Naive thymus-derived CD4-positive, alpha-beta T cell (primary cell): Measurements from ENCODE around the gene SOX6. TPM values are rescaled to one million over a fixed set of nuclear protein-coding genes. Genes with fewer than 3 reads are reported as not detected.

Experiments
- ATAC-seq: fragments of 150-1000 bp; cut with Tn5 transposase; 2 replicates; pipeline ENCODE4 v1.10.0; 2021; ENCODE audit warnings: mild to moderate bottlenecking, moderate library complexity
- CTCF ChIA-PET: fragments of 350-600 bp; sonication (Branson Sonifier 250); formaldehyde crosslinking; loops from one replicate; lab custom pipeline; 2021; ENCODE audit warnings: antibody characterized with exemption; lab: Charles Lee
- POLR2A ChIA-PET: fragments of 350-600 bp; sonication (Branson Sonifier 250); formaldehyde crosslinking; loops from one replicate; lab custom pipeline; 2021; ENCODE audit warnings: antibody characterized with exemption, inconsistent platforms; lab: Charles Lee
- DNase-seq, 9 donors: peaks; one replicate each; pipeline versions ENCODE4 v3.0.0 to v3.0.0-alpha.2; 2020 to 2022; ENCODE audit warnings: mixed read lengths in 1 of 9
- H3K27ac ChIP-seq: one replicate; pipeline ENCODE4 v1.7.0; 2013; ENCODE audit warnings: mild to moderate bottlenecking, low read depth, low read length, moderate library complexity
- H3K27me3 ChIP-seq, 2 donors: one replicate each; pipeline ENCODE4 v1.7.0; 2013; ENCODE audit warnings: low read length in 2 of 2, mild to moderate bottlenecking in 2 of 2, moderate library complexity in 2 of 2; ENCODE audit not compliant: control insufficient read depth in 2 of 2, insufficient read depth in 2 of 2
- H3K36me3 ChIP-seq, 3 experiments: 1 replicate in 2 of 3; 2 replicates in 1 of 3; pipeline ENCODE4 v1.7.0; 2013; ENCODE audit warnings: low read length in 3 of 3, mild to moderate bottlenecking in 3 of 3, moderate library complexity in 1 of 3; ENCODE audit not compliant: insufficient read depth in 3 of 3, control insufficient read depth in 2 of 3
- H3K4me1 ChIP-seq, 2 donors: one replicate each; pipeline ENCODE4 v1.7.0; 2013; ENCODE audit warnings: low read length in 2 of 2, mild to moderate bottlenecking in 2 of 2, moderate library complexity in 1 of 2; ENCODE audit not compliant: control insufficient read depth in 2 of 2, insufficient read depth in 2 of 2
- H3K4me3 ChIP-seq: 2 replicates; pipeline ENCODE4 v1.7.0; 2013; ENCODE audit warnings: mild to moderate bottlenecking, low read length
- H3K9me3 ChIP-seq, 3 experiments: 1 replicate in 2 of 3; 2 replicates in 1 of 3; pipeline ENCODE4 v1.7.0; 2013; ENCODE audit warnings: low read length in 3 of 3; ENCODE audit not compliant: control insufficient read depth in 2 of 3
- H3K27ac Mint-ChIP-seq, 9 donors: one replicate each; pipeline ENCODE4 v1.8.0; 2020 to 2022; ENCODE audit warnings: mixed read lengths in 9 of 9, mild to moderate bottlenecking in 8 of 9, moderate library complexity in 5 of 9, inconsistent platforms in 2 of 9
- H3K27me3 Mint-ChIP-seq, 5 donors: one replicate each; pipeline ENCODE4 v1.8.0; 2021 to 2022; ENCODE audit warnings: mixed read lengths in 5 of 5, mild to moderate bottlenecking in 1 of 5
- H3K36me3 Mint-ChIP-seq, 5 donors: one replicate each; pipeline ENCODE4 v1.8.0; 2020 to 2022; ENCODE audit warnings: mixed read lengths in 5 of 5, mild to moderate bottlenecking in 3 of 5, inconsistent platforms in 1 of 5
- H3K4me1 Mint-ChIP-seq, 7 donors: one replicate each; pipeline ENCODE4 v1.8.0; 2020 to 2022; ENCODE audit warnings: mixed read lengths in 7 of 7, mild to moderate bottlenecking in 3 of 7, inconsistent platforms in 1 of 7
- H3K4me3 Mint-ChIP-seq, 10 donors: one replicate each; pipeline ENCODE4 v1.8.0; 2020 to 2022; ENCODE audit warnings: mild to moderate bottlenecking in 10 of 10, mixed read lengths in 10 of 10, moderate library complexity in 6 of 10, inconsistent platforms in 2 of 10
- H3K9me3 Mint-ChIP-seq, 11 donors: one replicate each; pipeline ENCODE4 v1.8.0; 2020 to 2022; ENCODE audit warnings: mixed read lengths in 11 of 11, mild to moderate bottlenecking in 4 of 11, inconsistent platforms in 1 of 11, moderate library complexity in 1 of 11
- intact Hi-C, 2 donors: fragments of 100-400 bp; cut with micrococcal nuclease; formaldehyde crosslinking; loops; one replicate each; pipeline ENCODE4 v1.15.1; 2023
- polyA plus RNA-seq, 2 donors: library from polyadenylated mRNA; unstranded; fragments of 300-500 nt; fragmentation: Illumina TruSeq; gene quantifications; one replicate each; pipeline ENCODE4 v1.2.3, GENCODE V29; 2021
- total RNA-seq, 6 experiments: library from RNA in 5 of 6; stranded (reverse) in 5 of 6; gene quantifications; 1 replicate in 5 of 6; 2 replicates in 1 of 6; pipeline ENCODE4 v1.2.3 and lab custom pipeline; 2021 to 2026

Gene SOX6
- total and polyA plus RNA-seq, 7 experiments from 2014 or later, result 0.51 TPM; not detected in 6

DNA sequence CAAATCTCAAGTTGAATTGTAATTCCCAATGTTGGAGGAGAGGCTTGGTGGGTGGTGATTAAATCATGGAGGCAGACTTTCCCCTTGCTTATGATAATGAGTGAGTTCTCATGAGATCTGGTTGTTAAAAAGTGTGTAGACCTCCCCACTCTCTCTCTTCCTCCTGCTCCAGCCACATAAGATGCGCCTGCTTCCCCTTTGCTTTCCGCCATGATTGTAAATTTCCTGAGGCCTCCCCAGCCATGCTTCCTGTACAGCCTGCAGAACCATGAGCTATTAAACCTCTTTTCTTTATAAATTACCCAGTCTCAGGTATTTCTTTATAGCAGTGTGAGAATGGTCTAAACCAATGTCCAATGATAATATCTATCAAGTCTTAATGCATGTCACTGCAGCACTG is 34.2 kb downstream of the SOX6 start:
- ATAC-seq (no peak), DNase-seq (no peak)
- ChIA-PET CTCF (no interaction called here), POLR2A (no interaction called here)
- no peaks in the 10 kb centered on the region for H3K36me3 ChIP-seq
- no peaks in the 10 kb centered on the region for H3K9me3 ChIP-seq
- no peak overlapping the region for H3K27ac Mint-ChIP-seq
- no peaks in the 10 kb centered on the region for H3K36me3 Mint-ChIP-seq
- intact Hi-C loops, result no loop called here
- no peaks in the 10 kb centered on the region for H3K27me3 Mint-ChIP-seq
- no peaks in the 10 kb centered on the region for H3K4me1 Mint-ChIP-seq
- peaks cover 0 to 12% (median 4%) of the 10 kb centered on the region in 11 donors for H3K9me3 Mint-ChIP-seq
- no peak overlapping the region for H3K4me3 ChIP-seq
- no peak overlapping the region for H3K27ac ChIP-seq
- no peak overlapping the region for H3K4me3 Mint-ChIP-seq
- no peaks in the 10 kb centered on the region for H3K27me3 ChIP-seq
- H3K4me1 ChIP-seq, result no peaks in the 10 kb centered on the region

GRCh38 chr11:16321148-16321547 is 35.2 kb downstream of the SOX6 start:
- no peaks in the 10 kb centered on the region for H3K9me3 ChIP-seq
- H3K27me3 Mint-ChIP-seq, result no peaks in the 10 kb centered on the region
- H3K4me3 Mint-ChIP-seq, result no peak overlapping the region
- no peaks in the 10 kb centered on the region for H3K36me3 ChIP-seq
- no peaks in the 10 kb centered on the region for H3K27me3 ChIP-seq
- no peak overlapping the region for H3K27ac Mint-ChIP-seq
- H3K4me3 ChIP-seq, result no peak overlapping the region
- no peaks in the 10 kb centered on the region for H3K4me1 Mint-ChIP-seq
- no peaks in the 10 kb centered on the region for H3K4me1 ChIP-seq
- ATAC-seq (no peak), DNase-seq (no peak)
- H3K36me3 Mint-ChIP-seq, result no peaks in the 10 kb centered on the region
- ChIA-PET POLR2A (no interaction called here), CTCF (no interaction called here)
- no peak overlapping the region for H3K27ac ChIP-seq
- H3K9me3 Mint-ChIP-seq, result peaks cover 0 to 10% (median 4%) of the 10 kb centered on the region in 11 donors
- intact Hi-C loops, result no loop called here

DNA sequence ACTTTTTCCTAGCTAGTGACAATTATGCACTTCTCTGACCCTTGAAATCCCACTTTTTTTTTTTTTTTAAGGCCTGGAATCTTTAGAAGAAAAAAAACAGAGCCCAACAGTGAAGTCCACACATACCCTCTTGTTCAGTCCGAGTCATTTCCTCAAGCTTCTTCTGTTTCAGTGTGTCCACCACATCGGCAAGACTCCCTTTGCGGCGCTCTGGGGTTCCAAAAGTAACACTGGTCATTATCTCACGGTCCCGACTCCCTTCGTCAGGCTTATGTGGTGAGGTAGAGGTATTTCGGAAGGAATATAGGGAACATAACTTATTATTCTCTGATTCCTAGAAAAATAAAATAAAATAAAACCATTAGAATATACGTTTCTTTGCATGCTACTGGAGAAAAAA is 38.0 kb downstream of the SOX6 start:
- ATAC-seq, result no peak
- Histone ChIP-seq H3K27ac (no peak overlapping the region), H3K9me3 (no peaks in the 10 kb centered on the region), H3K36me3 (no peaks in the 10 kb centered on the region), H3K27me3 (no peaks in the 10 kb centered on the region), H3K4me1 (no peaks in the 10 kb centered on the region), H3K4me3 (no peak overlapping the region)
- ChIA-PET CTCF (no interaction called here), POLR2A (no interaction called here)
- H3K27ac Mint-ChIP-seq, result no peak overlapping the region
- no peak for DNase-seq
- no peak overlapping the region for H3K4me3 Mint-ChIP-seq
- no peaks in the 10 kb centered on the region for H3K36me3 Mint-ChIP-seq
- H3K27me3 Mint-ChIP-seq, result no peaks in the 10 kb centered on the region
- peaks cover 0 to 11% (median under 1%) of the 10 kb centered on the region in 11 donors for H3K9me3 Mint-ChIP-seq
- intact Hi-C loops, result no loop called here
- H3K4me1 Mint-ChIP-seq, result peaks cover 0 to 2% (median 0%) of the 10 kb centered on the region in 7 donors

GRCh38 chr11:16317712-16318111 is 38.6 kb downstream of the SOX6 start:
- CTCF ChIA-PET, result no interaction called here
- no peak overlapping the region for H3K27ac Mint-ChIP-seq

DNA sequence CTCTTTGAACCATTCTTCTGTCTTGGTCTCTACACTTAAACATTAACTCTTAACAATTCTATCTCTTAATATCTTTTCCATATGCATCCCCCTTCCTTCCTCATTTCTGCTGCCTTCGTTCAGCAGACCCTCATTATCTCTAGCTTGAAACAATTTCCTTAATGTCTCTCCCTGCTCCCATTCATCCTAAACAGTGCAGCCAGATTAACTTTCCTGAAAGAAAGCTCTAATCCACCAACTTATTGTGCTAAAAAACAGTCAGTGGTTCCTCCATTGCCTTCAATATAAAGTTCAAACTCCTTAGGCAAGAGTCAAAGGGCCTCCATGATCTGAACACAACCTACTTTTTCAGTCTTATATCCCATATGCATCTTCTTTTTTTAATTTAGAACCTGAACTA is 42.5 kb downstream of the SOX6 start:
- ChIA-PET CTCF (no interaction called here), POLR2A (no interaction called here)
- H3K9me3 ChIP-seq, result no peaks in the 10 kb centered on the region
- no peak for ATAC-seq
- Mint-ChIP-seq H3K27ac (no peak overlapping the region), H3K27me3 (no peaks in the 10 kb centered on the region), H3K36me3 (no peaks in the 10 kb centered on the region), H3K9me3 (peaks cover 0 to 4% (median 0%) of the 10 kb centered on the region in 11 donors), H3K4me1 (peaks cover 0 to 2% (median 0%) of the 10 kb centered on the region in 7 donors), H3K4me3 (no peak overlapping the region)
- H3K36me3 ChIP-seq, result no peaks in the 10 kb centered on the region
- H3K4me1 ChIP-seq, result no peaks in the 10 kb centered on the region
- H3K27me3 ChIP-seq, result no peaks in the 10 kb centered on the region
- no peak for DNase-seq
- no peak overlapping the region for H3K4me3 ChIP-seq
- intact Hi-C loops, result no loop called here
- no peak overlapping the region for H3K27ac ChIP-seq

More at GRCh38 chr11:16317712-16318111, 38.6 kb downstream of the SOX6 start:
- no peak for DNase-seq
- peaks cover 0 to 2% (median 0%) of the 10 kb centered on the region in 7 donors for H3K4me1 Mint-ChIP-seq
- H3K4me3 Mint-ChIP-seq, result no peak overlapping the region
- Histone ChIP-seq H3K9me3 (no peaks in the 10 kb centered on the region), H3K27ac (no peak overlapping the region), H3K27me3 (no peaks in the 10 kb centered on the region), H3K4me3 (no peak overlapping the region), H3K36me3 (no peaks in the 10 kb centered on the region), H3K4me1 (no peaks in the 10 kb centered on the region)
- POLR2A ChIA-PET, result no interaction called here
- H3K27me3 Mint-ChIP-seq, result no peaks in the 10 kb centered on the region
- H3K9me3 Mint-ChIP-seq, result peaks cover 0 to 11% (median 0%) of the 10 kb centered on the region in 11 donors
- intact Hi-C loops, result no loop called here
- no peaks in the 10 kb centered on the region for H3K36me3 Mint-ChIP-seq
- ATAC-seq, result no peak

- no peak overlapping the region for H3K27ac ChIP-seq
- H3K9me3 Mint-ChIP-seq, result peaks cover 0 to 6% (median 0%) of the 10 kb centered on the region in 11 donors
- H3K36me3 Mint-ChIP-seq, result no peaks in the 10 kb centered on the region
- no peaks in the 10 kb centered on the region for H3K27me3 ChIP-seq
- intact Hi-C loops, result no loop called here
- no peaks in the 10 kb centered on the region for H3K4me1 ChIP-seq
- ATAC-seq (no peak), DNase-seq (no peak)
- no peaks in the 10 kb centered on the region for H3K36me3 ChIP-seq
- CTCF ChIA-PET, result no interaction called here
- no peak overlapping the region for H3K4me3 ChIP-seq
- H3K4me1 Mint-ChIP-seq, result peaks cover 0 to 2% (median 0%) of the 10 kb centered on the region in 7 donors
- no peak overlapping the region for H3K27ac Mint-ChIP-seq
- no peak overlapping the region for H3K4me3 Mint-ChIP-seq
- no peaks in the 10 kb centered on the region for H3K9me3 ChIP-seq
- H3K27me3 Mint-ChIP-seq, result no peaks in the 10 kb centered on the region
- POLR2A ChIA-PET, result no interaction called here
Measured at GRCh38 chr11:16312233-16312765, 44.0 kb downstream of the SOX6 start.

- intact Hi-C loops, result no loop called here
- H3K36me3 ChIP-seq, result no peaks in the 10 kb centered on the region
- ATAC-seq, result no peak
- DNase-seq, result no peak
- H3K27me3 Mint-ChIP-seq, result no peaks in the 10 kb centered on the region
- no peak overlapping the region for H3K4me3 Mint-ChIP-seq
- CTCF ChIA-PET, result no interaction called here
- H3K27ac ChIP-seq, result no peak overlapping the region
- H3K27ac Mint-ChIP-seq, result no peak overlapping the region
- no peaks in the 10 kb centered on the region for H3K4me1 ChIP-seq
- H3K36me3 Mint-ChIP-seq, result no peaks in the 10 kb centered on the region
- peaks cover 0 to 2% (median 0%) of the 10 kb centered on the region in 7 donors for H3K4me1 Mint-ChIP-seq
- no peak overlapping the region for H3K4me3 ChIP-seq
- no peaks in the 10 kb centered on the region for H3K27me3 ChIP-seq
- H3K9me3 ChIP-seq, result no peaks in the 10 kb centered on the region
- peaks cover 0 to 6% (median 0%) of the 10 kb centered on the region in 11 donors for H3K9me3 Mint-ChIP-seq
- POLR2A ChIA-PET, result no interaction called here
Measured at GRCh38 chr11:16311831-16312230, 44.5 kb downstream of the SOX6 start.
